CD4-positive, alpha-beta T cell (primary cell): ENCODE measurements around the gene NEMF. TPM values are rescaled to one million over a fixed set of nuclear protein-coding genes. Genes with fewer than 3 reads are reported as not detected.
A peak's percentile ranks its signal among the peaks of the same experiment; 100 is the strongest.
"Not testable (repeated sequence)": the region's sequence is repeated elsewhere in the genome, so short reads cannot be mapped to it uniquely, and the experiment has no call there.

Experiments used
- ATAC-seq: fragments of 200-7000 bp; cut with Tn5 transposase; one replicate; pipeline ENCODE4 v1.10.0; 2022; ENCODE audit warnings: mild to moderate bottlenecking; ENCODE audit not compliant: poor library complexity
- CTCF ChIA-PET: fragments of 350-600 bp; sonication (Branson Sonifier 250); formaldehyde crosslinking; loops from one replicate; lab custom pipeline; 2021; ENCODE audit warnings: antibody characterized with exemption, inconsistent platforms; lab: Charles Lee
- POLR2A ChIA-PET: fragments of 350-600 bp; sonication (Branson Sonifier 250); formaldehyde crosslinking; loops from one replicate; lab custom pipeline; 2021; ENCODE audit warnings: antibody characterized with exemption, inconsistent platforms; lab: Charles Lee
- DNase-seq, 14 experiments: peaks; one replicate each; pipeline ENCODE4 v3.0.0-alpha.2; 2013 to 2020; ENCODE audit warnings: mixed read lengths in 2 of 14
- H3K27ac ChIP-seq, 2 donors: one replicate each; pipeline versions ENCODE4 v1.5.1 to v1.7.0; 2013; ENCODE audit warnings: low read length in 2 of 2, low read depth in 1 of 2, mild to moderate bottlenecking in 1 of 2
- H3K27me3 ChIP-seq, 2 experiments: 1 replicate in 1 of 2; 2 replicates in 1 of 2; pipeline versions ENCODE4 v1.6.1 to v1.7.0; 2013; ENCODE audit warnings: low read length in 2 of 2, control low read depth in 1 of 2, mild to moderate bottlenecking in 1 of 2, moderate library complexity in 1 of 2; ENCODE audit not compliant: insufficient read depth in 2 of 2, control insufficient read depth in 1 of 2
- H3K36me3 ChIP-seq: one replicate; pipeline ENCODE4 v1.6.1; 2013; ENCODE audit warnings: low read length, control low read depth; ENCODE audit not compliant: insufficient read depth
- H3K4me1 ChIP-seq: one replicate; pipeline ENCODE4 v1.6.1; 2013; ENCODE audit warnings: low read length, control low read depth; ENCODE audit not compliant: insufficient read depth
- H3K4me3 ChIP-seq: one replicate; pipeline ENCODE4 v1.5.1; 2013; ENCODE audit warnings: mild to moderate bottlenecking, low read length, moderate library complexity
- H3K9me3 ChIP-seq, 2 experiments: 1 replicate in 1 of 2; 2 replicates in 1 of 2; pipeline versions ENCODE4 v1.6.1 to v1.7.0; 2013; ENCODE audit warnings: low read length in 2 of 2, mild to moderate bottlenecking in 2 of 2, control low read depth in 1 of 2, moderate library complexity in 1 of 2; ENCODE audit not compliant: control insufficient read depth in 1 of 2, insufficient read depth in 1 of 2
- H3K27ac Mint-ChIP-seq: one replicate; pipeline ENCODE4 v1.8.0; 2020; ENCODE audit warnings: mixed read lengths
- H3K27me3 Mint-ChIP-seq: one replicate; pipeline ENCODE4 v1.8.0; 2021; ENCODE audit warnings: mixed read lengths
- H3K36me3 Mint-ChIP-seq: one replicate; pipeline ENCODE4 v1.8.0; 2021; ENCODE audit warnings: low read depth, mixed read lengths
- H3K4me1 Mint-ChIP-seq: one replicate; pipeline ENCODE4 v1.8.0; 2021; ENCODE audit warnings: low read depth, mixed read lengths
- H3K4me3 Mint-ChIP-seq: one replicate; pipeline ENCODE4 v1.8.0; 2020; ENCODE audit warnings: mild to moderate bottlenecking, mixed read lengths
- H3K9me3 Mint-ChIP-seq: one replicate; pipeline ENCODE4 v1.8.0; 2020; ENCODE audit warnings: mixed read lengths
- CTCF ChIP-seq: fragments of 200-600 bp; IDR thresholded peaks from one replicate; pipeline ENCODE4 v1.8.0; 2022; ENCODE audit warnings: antibody characterized with exemption, mild to moderate bottlenecking
- intact Hi-C, 2 experiments: fragments of 100-400 bp; cut with DNase I in 1 of 2; cut with micrococcal nuclease in 1 of 2; formaldehyde crosslinking; loops; one replicate each; pipeline versions ENCODE4 v1.15.1 to v1.9.0; 2023 to 2025; cut with DNase I, micrococcal nuclease
- total RNA-seq, 174 experiments: library from RNA in 2 of 174; stranded (reverse) in 2 of 174; gene quantifications; one replicate each; pipeline ENCODE4 v1.2.3 and lab custom pipeline; 2021 to 2026

The NEMF gene
- total RNA-seq, 2 experiments from 2014 or later: 96.0 to 97.7 TPM

GRCh38 chr14:49816844-49817243 lies 35.7 kb downstream of the NEMF start:
- no peaks in the 10 kb centered on the region for H3K27me3 ChIP-seq
- H3K4me3 Mint-ChIP-seq: no peak overlapping the region
- no peaks in the 10 kb centered on the region for H3K4me1 Mint-ChIP-seq
- CTCF ChIA-PET: no interaction called here
- peaks cover 3 to 5% of the 10 kb centered on the region in 2 experiments for H3K9me3 ChIP-seq
- no peaks in the 10 kb centered on the region for H3K4me1 ChIP-seq
- H3K36me3 ChIP-seq: peaks cover 72% of the 10 kb centered on the region
- no peak overlapping the region for H3K27ac ChIP-seq
- POLR2A ChIA-PET: interaction anchor here (0.9 to 1.6 kb wide), 2 partner anchors 11 to 48 kb away, joined by 3 read pairs; no protein-coding TSS in a partner anchor
- H3K36me3 Mint-ChIP-seq: peaks cover 86% of the 10 kb centered on the region
- TF ChIP-seq CTCF: no peak
- intact Hi-C loops: no loop called here
- H3K4me3 ChIP-seq: no peak overlapping the region
- DNase-seq (no peak), ATAC-seq (no peak)
- peaks cover 5% of the 10 kb centered on the region for H3K9me3 Mint-ChIP-seq
- no peaks in the 10 kb centered on the region for H3K27me3 Mint-ChIP-seq
- no peak overlapping the region for H3K27ac Mint-ChIP-seq

- CTCF ChIA-PET: interaction anchor here (1.6 kb wide), 1 partner anchor 13 kb away, joined by 3 read pairs; no protein-coding TSS in a partner anchor
- H3K9me3 Mint-ChIP-seq, H3K27me3 ChIP-seq, H3K4me1 ChIP-seq, H3K4me3 Mint-ChIP-seq, H3K27ac Mint-ChIP-seq, DNase-seq, POLR2A ChIA-PET, H3K27me3 Mint-ChIP-seq, H3K9me3 ChIP-seq, H3K4me3 ChIP-seq, intact Hi-C loops, H3K27ac ChIP-seq, H3K4me1 Mint-ChIP-seq, ATAC-seq: not testable (repeated sequence)
- peaks cover 94% of the 10 kb centered on the region for H3K36me3 Mint-ChIP-seq
- H3K36me3 ChIP-seq: peaks cover 79% of the 10 kb centered on the region
Measured at GRCh38 chr14:49816118-49816517, 36.5 kb downstream of the NEMF start.

- Mint-ChIP-seq H3K36me3 (peaks cover 82% of the 10 kb centered on the region), H3K27me3 (no peaks in the 10 kb centered on the region), H3K4me3 (no peak overlapping the region), H3K27ac (peak overlapping the region; percentile 56), H3K4me1 (peaks cover 7% of the 10 kb centered on the region), H3K9me3 (no peaks in the 10 kb centered on the region)
- ChIA-PET CTCF (no interaction called here), POLR2A (no interaction called here)
- Histone ChIP-seq H3K4me3 (no peak overlapping the region), H3K27ac (no peak overlapping the region), H3K9me3 (no peaks in the 10 kb centered on the region), H3K4me1 (no peaks in the 10 kb centered on the region), H3K36me3 (peaks cover 70% of the 10 kb centered on the region), H3K27me3 (no peaks in the 10 kb centered on the region)
- intact Hi-C loops: no loop called here
- DNase-seq (no peak), ATAC-seq (no peak)
- TF ChIP-seq CTCF: no peak
Measured at GRCh38 chr14:49808780-49809179, 43.8 kb downstream of the NEMF start.

- intact Hi-C loops: no loop called here
- Histone ChIP-seq H3K9me3 (no peaks in the 10 kb centered on the region), H3K4me1 (no peaks in the 10 kb centered on the region), H3K27me3 (no peaks in the 10 kb centered on the region), H3K27ac (no peak overlapping the region), H3K36me3 (peaks cover 93% of the 10 kb centered on the region), H3K4me3 (no peak overlapping the region)
- ATAC-seq (no peak), DNase-seq (no peak)
- H3K4me3 Mint-ChIP-seq: no peak overlapping the region
- peaks cover 93% of the 10 kb centered on the region for H3K36me3 Mint-ChIP-seq
- H3K27me3 Mint-ChIP-seq: no peaks in the 10 kb centered on the region
- H3K4me1 Mint-ChIP-seq: no peaks in the 10 kb centered on the region
- no peak for TF ChIP-seq CTCF
- CTCF ChIA-PET: no interaction called here
- POLR2A ChIA-PET: interaction anchor here (1.3 kb wide), 1 partner anchor 28 kb away, joined by 3 read pairs; the partner anchor contains the start of gene KLHDC2
- H3K27ac Mint-ChIP-seq: no peak overlapping the region
- no peaks in the 10 kb centered on the region for H3K9me3 Mint-ChIP-seq
Measured at GRCh38 chr14:49796025-49796424, 56.6 kb downstream of the NEMF start.
